GM19193 (cell line): ENCODE measurements around the gene CCDC154.

Source experiments
- POLR2A ChIP-seq: IDR thresholded peaks from 4 replicates; pipeline ENCODE4 v1.6.1; 2011; ENCODE audit not compliant: insufficient read depth, insufficient read length; ENCODE audit errors: extremely low read depth

Gene CCDC154

GRCh38 chr16:1435921-1436697 is 8.2 kb downstream of the CCDC154 start:
- TF ChIP-seq POLR2A: no peak

- TF ChIP-seq POLR2A: no peak
These were observed 9.4 kb downstream of the CCDC154 start for GRCh38 chr16:1434644-1435592.

- no peak for TF ChIP-seq POLR2A
These were observed 10.6 kb downstream of the CCDC154 start for GRCh38 chr16:1433756-1434155.

- TF ChIP-seq POLR2A: no peak
These were observed 11.1 kb downstream of the CCDC154 start for GRCh38 chr16:1433263-1433560.

- no peak for TF ChIP-seq POLR2A
These were observed 11.7 kb downstream of the CCDC154 start for GRCh38 chr16:1432388-1433262.

GRCh38 chr16:1431497-1432270 is 12.7 kb downstream of the CCDC154 start:
- no peak for TF ChIP-seq POLR2A

- no peak for TF ChIP-seq POLR2A
These were observed 13.4 kb downstream of the CCDC154 start, which contains the start of gene PERCC1 for GRCh38 chr16:1430759-1431496. TSS of gene PERCC1 (plus strand) at chr16:1431078. CDS start at chr16:1432594, 1,516 bp downstream.

GRCh38 chr16:1430214-1430758 is 14.1 kb downstream of the CCDC154 start:
- TF ChIP-seq POLR2A: no peak

- no peak for TF ChIP-seq POLR2A
These were observed 14.7 kb downstream of the CCDC154 start for GRCh38 chr16:1429631-1430030.

- no peak for TF ChIP-seq POLR2A
These were observed 15.3 kb downstream of the CCDC154 start for GRCh38 chr16:1429012-1429411.

- no peak for TF ChIP-seq POLR2A
These were observed 15.8 kb downstream of the CCDC154 start for GRCh38 chr16:1428511-1428910.

GRCh38 chr16:1427473-1428461 is 16.6 kb downstream of the CCDC154 start:
- TF ChIP-seq POLR2A: no peak
